Skeletal muscle tissue (tissue), 4 donors: ENCODE data around the gene INHBC. TPM values are rescaled to one million over a fixed set of nuclear protein-coding genes. Genes with fewer than 3 reads are reported as not detected.
A peak's percentile ranks its signal among the peaks of the same experiment; 100 is the strongest.
"Not testable (repeated sequence)": the region's sequence is repeated elsewhere in the genome, so short reads cannot be mapped to it uniquely, and the experiment has no call there.

Source experiments
- H3K27ac ChIP-seq: one replicate; pipeline ENCODE4 v1.7.0; 2013; ENCODE audit warnings: mild to moderate bottlenecking, low read depth, low read length, inconsistent platforms
- H3K27me3 ChIP-seq, 3 donors: one replicate each; pipeline ENCODE4 v1.7.0; 2013; ENCODE audit warnings: low read length in 3 of 3; ENCODE audit not compliant: control insufficient read depth in 3 of 3, insufficient read depth in 3 of 3
- H3K36me3 ChIP-seq, 3 donors: one replicate each; pipeline ENCODE4 v1.7.0; 2013; ENCODE audit warnings: low read length in 3 of 3; ENCODE audit not compliant: control insufficient read depth in 3 of 3, insufficient read depth in 3 of 3
- H3K4me1 ChIP-seq, 3 donors: one replicate each; pipeline ENCODE4 v1.7.0; 2013; ENCODE audit warnings: low read length in 3 of 3, mild to moderate bottlenecking in 3 of 3; ENCODE audit not compliant: control insufficient read depth in 3 of 3, insufficient read depth in 3 of 3
- H3K4me3 ChIP-seq, 3 donors: one replicate each; pipeline ENCODE4 v1.7.0; 2013; ENCODE audit warnings: low read length in 3 of 3
- H3K9ac ChIP-seq, 3 donors: one replicate each; pipeline ENCODE4 v1.7.0; 2013; ENCODE audit warnings: low read length in 3 of 3, mild to moderate bottlenecking in 3 of 3, moderate library complexity in 2 of 3, low read depth in 1 of 3
- H3K9me3 ChIP-seq, 3 donors: one replicate each; pipeline ENCODE4 v1.7.0; 2013; ENCODE audit warnings: low read length in 3 of 3; ENCODE audit not compliant: control insufficient read depth in 3 of 3
- total RNA-seq: library from RNA; depleted of rRNA; stranded (reverse); fragments of >200 nt; gene quantifications from one replicate; pipeline ENCODE4 v1.2.3, GENCODE V29; 2014
- donor health status: Osteomylitis.

Gene INHBC
- total RNA-seq, 1 donor from 2014 or later = not detected

- not testable (repeated sequence) for H3K4me1 ChIP-seq, H3K4me3 ChIP-seq, H3K9ac ChIP-seq, H3K36me3 ChIP-seq, H3K27ac ChIP-seq, H3K9me3 ChIP-seq, H3K27me3 ChIP-seq
Observed at GRCh38 chr12:57426948-57427347, 7.6 kb upstream of the INHBC start.

- H3K27ac ChIP-seq = peak overlapping the region; percentile 87
- H3K9ac ChIP-seq = peak overlapping the region in 1 of 3 donors; percentile 77
- no peaks in the 10 kb centered on the region for H3K9me3 ChIP-seq
- no peaks in the 10 kb centered on the region for H3K27me3 ChIP-seq
- H3K4me3 ChIP-seq = no peak overlapping the region
- peaks cover 0 to 3% (median 2%) of the 10 kb centered on the region in 3 donors for H3K36me3 ChIP-seq
- H3K4me1 ChIP-seq = peaks cover 8 to 9% (median 9%) of the 10 kb centered on the region in 3 donors
Observed at GRCh38 chr12:57428965-57429364, 5.6 kb upstream of the INHBC start.

GRCh38 chr12:57429473-57430111, 5.0 kb upstream of the INHBC start:
- Histone ChIP-seq H3K4me3 (peak overlapping the region; percentile 65 to 85 (median 79)), H3K9ac (peak overlapping the region; percentile 70 to 91 (median 77)), H3K27ac (peak overlapping the region; percentile 87), H3K9me3 (no peaks in the 10 kb centered on the region), H3K27me3 (no peaks in the 10 kb centered on the region), H3K4me1 (peaks cover 8 to 9% (median 9%) of the 10 kb centered on the region in 3 donors), H3K36me3 (peaks cover 0 to 3% (median 2%) of the 10 kb centered on the region in 3 donors)

- Histone ChIP-seq H3K9ac (peak overlapping the region; percentile 77 to 91 (median 84)), H3K27ac (peak overlapping the region; percentile 87), H3K36me3 (peaks cover 0 to 3% (median 2%) of the 10 kb centered on the region in 3 donors), H3K9me3 (no peaks in the 10 kb centered on the region), H3K4me3 (peak overlapping the region; percentile 69 to 85 (median 79)), H3K4me1 (peaks cover 8 to 9% (median 9%) of the 10 kb centered on the region in 3 donors), H3K27me3 (no peaks in the 10 kb centered on the region)
Observed at GRCh38 chr12:57430112-57430930, 4.3 kb upstream of the INHBC start.

GRCh38 chr12:57430931-57431566, 3.5 kb upstream of the INHBC start, which contains the start of gene R3HDM2:
Gene R3HDM2 (minus strand): TSS chr12:57431043. CDS start chr12:57310428, 120,615 bp downstream.
- Histone ChIP-seq H3K36me3 (no peaks in the 10 kb centered on the region), H3K9me3 (no peaks in the 10 kb centered on the region), H3K27ac (peak within 1 kb of the TSS; percentile 87), H3K4me1 (peaks cover 8 to 9% (median 9%) of the 10 kb centered on the region in 3 donors), H3K4me3 (peak within 1 kb of the TSS; percentile 69 to 85 (median 79)), H3K27me3 (no peaks in the 10 kb centered on the region), H3K9ac (peak within 1 kb of the TSS; percentile 77 to 95 (median 84))

- Histone ChIP-seq H3K27me3 (no peaks in the 10 kb centered on the region), H3K4me3 (peak overlapping the region in 2 of 3 donors; percentile 69 to 80), H3K4me1 (peaks cover 8 to 9% (median 9%) of the 10 kb centered on the region in 3 donors), H3K36me3 (no peaks in the 10 kb centered on the region), H3K27ac (peak overlapping the region; percentile 87), H3K9ac (peak overlapping the region; percentile 76 to 95 (median 84)), H3K9me3 (no peaks in the 10 kb centered on the region)
Observed at GRCh38 chr12:57431654-57432188, 2.9 kb upstream of the INHBC start.

- no peak overlapping the region for H3K27ac ChIP-seq
- no peaks in the 10 kb centered on the region for H3K36me3 ChIP-seq
- no peak overlapping the region for H3K4me3 ChIP-seq
- H3K9me3 ChIP-seq = no peaks in the 10 kb centered on the region
- H3K9ac ChIP-seq = no peak overlapping the region
- peaks cover 8 to 9% (median 9%) of the 10 kb centered on the region in 3 donors for H3K4me1 ChIP-seq
- no peaks in the 10 kb centered on the region for H3K27me3 ChIP-seq
Observed at GRCh38 chr12:57433370-57433769, 1.2 kb upstream of the INHBC start.

GRCh38 chr12:57435293-57435692, 709 bp downstream of the INHBC start:
- Histone ChIP-seq H3K9ac (no peak overlapping the region), H3K27ac (no peak overlapping the region), H3K4me1 (no peaks in the 10 kb centered on the region), H3K4me3 (no peak overlapping the region), H3K9me3 (no peaks in the 10 kb centered on the region), H3K36me3 (no peaks in the 10 kb centered on the region), H3K27me3 (no peaks in the 10 kb centered on the region)

GRCh38 chr12:57438400-57438799, 3.8 kb downstream of the INHBC start:
- Histone ChIP-seq H3K27ac (no peak overlapping the region), H3K4me3 (no peak overlapping the region)

More at GRCh38 chr12:57438400-57438799, 3.8 kb downstream of the INHBC start:
- H3K9ac ChIP-seq = no peak overlapping the region
- H3K36me3 ChIP-seq = no peaks in the 10 kb centered on the region
- H3K27me3 ChIP-seq = no peaks in the 10 kb centered on the region
- no peaks in the 10 kb centered on the region for H3K4me1 ChIP-seq
- no peaks in the 10 kb centered on the region for H3K9me3 ChIP-seq
